ENCODE results near the gene CPNE2.
"Not testable (repeated sequence)": the region's sequence is repeated elsewhere in the genome, so short reads cannot be mapped to it uniquely, and the experiment has no call there.

CPNE2 gene

DNA sequence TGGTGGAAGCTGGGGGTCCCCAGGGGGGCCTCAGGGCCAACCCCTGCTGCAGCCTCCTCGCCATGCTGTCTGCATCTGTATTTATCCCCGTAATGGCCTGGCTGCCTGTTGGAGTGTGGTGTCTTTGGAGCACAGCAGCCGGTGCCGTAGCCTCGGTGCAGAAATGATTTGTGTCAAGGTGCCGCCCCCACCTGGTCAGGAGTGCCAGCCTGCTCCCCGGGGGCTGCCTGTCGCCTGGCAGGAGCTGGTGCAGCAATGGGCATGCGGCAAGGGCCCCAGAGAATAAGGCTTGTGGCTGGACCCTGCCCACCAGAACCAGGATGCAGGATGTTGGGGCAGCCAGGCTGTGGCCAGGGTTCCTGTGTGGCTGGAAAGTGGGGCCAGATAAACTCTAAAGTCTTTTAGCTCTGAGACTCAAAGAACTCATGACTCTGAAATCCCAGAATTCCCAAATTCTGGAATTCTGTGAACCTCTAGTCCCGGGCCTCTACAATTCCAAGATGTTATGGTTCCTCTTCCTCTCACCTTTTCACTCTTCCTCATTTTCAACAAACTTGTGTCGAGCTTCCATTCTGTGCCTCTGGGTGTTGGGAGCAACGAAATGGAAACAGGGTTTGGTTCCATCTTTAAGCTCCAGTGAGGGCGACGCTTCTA lies 5.9 kb downstream of the CPNE2 start:
- no peak for DNase-seq (ENCODE audit: low spot score)

DNA sequence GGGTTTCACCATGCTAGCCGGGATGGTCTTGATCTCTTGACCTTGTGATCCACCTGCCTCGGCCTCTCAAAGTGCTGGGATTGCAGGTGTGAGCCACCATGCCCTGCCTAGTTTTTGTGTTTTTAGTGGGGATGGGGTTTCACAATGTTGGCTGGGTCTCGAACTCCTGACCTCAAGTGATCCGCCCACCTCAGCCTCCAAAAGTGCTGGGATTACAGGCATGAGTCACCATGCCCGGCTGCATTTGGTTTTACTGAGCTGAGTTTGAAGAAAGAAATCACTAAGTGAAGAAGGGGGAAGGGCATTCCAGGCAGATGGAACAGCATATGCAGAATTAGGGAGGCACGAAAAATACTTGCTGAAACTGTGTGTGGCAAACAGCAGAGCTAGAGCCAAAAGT lies 7.6 kb downstream of the CPNE2 start:
- not testable (repeated sequence) for DNase-seq (ENCODE audit: low spot score)

DNA sequence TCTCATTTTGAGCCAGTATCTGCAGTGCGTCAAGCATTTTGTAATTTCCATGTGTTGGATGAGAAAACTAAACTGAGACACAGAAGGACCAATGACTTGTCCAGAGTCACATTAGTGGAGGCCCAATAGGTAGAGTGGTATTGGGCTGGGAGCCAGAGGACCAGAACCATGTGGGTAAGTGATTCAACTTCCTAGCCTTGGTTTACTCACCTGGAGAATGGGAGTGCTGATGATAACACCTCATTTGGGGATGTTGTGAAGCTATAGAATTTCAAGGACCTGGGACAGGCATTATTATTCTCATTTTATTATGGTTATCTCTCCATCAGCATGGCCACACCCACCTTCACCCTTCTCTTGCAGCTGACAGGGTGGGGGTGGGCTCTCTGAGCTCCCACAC lies 8.1 kb downstream of the CPNE2 start:
- no peak for DNase-seq (ENCODE audit: low spot score)

DNA sequence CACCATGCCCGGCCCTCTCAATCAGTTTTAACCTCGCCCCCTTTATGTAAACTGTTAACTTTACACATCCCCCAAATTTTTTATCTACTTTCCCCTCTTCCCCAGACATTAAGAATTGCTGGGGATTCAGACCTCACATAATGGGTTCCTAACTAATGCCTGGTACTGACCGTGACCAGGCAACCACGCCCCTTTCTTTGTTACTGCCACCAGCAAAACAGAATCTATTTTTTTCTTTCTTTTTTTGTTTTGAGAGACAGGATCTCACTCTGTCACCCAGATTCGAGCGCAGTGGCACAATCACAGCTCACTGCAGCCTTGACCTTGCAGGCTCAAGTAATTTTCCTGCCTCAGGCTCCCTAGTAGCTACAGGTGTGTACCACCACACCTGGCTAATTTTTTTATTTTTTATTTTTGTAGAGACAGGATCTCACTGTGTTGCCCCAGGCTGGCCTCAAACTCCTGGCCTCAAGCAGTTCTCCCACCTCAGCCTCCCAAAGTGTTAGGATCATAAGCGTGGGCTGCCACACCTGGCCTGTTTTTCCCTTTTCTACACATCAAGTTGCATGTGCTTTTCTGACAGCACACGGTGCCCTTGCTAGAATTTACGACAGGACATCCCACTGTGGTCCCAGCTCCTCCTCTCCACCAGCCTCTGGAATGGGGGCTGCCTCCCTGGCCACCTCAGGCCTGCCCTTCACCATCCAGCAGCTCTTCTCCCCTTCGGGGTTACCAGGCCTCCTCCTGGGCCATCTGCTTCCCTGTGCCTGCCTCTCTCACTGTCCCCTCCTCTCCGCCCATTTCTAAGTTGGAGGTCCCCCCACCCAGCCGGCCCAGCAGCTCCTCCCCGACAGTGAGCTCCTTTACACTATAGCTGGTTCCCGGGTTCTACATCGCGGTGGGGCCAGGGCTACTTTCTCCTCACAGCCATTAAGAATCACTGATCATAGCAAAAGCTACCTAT lies 10.8 kb downstream of the CPNE2 start:
- DNase-seq (ENCODE audit: low spot score), result no peak

DNA sequence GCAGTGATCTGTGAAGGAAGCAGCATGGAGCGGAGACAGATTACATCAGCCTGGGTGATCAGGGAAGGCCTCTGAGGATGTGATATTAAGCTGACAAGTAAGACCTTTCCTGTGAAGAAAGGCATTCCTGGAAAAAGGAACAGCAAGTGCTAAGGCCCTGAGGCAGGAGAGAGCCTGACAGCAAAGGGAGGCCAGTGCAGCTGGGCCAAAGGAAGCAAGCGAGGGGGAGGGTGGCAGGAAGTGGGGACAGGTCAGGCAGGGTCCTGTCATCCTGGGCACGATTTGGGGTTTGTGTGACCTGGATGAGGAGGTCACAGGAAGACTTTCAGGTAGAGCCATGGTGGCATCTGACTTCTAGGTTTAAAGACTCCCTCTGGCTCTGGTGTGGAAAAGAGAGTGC lies 12.3 kb downstream of the CPNE2 start:
- no peak for DNase-seq (ENCODE audit: low spot score)

DNA sequence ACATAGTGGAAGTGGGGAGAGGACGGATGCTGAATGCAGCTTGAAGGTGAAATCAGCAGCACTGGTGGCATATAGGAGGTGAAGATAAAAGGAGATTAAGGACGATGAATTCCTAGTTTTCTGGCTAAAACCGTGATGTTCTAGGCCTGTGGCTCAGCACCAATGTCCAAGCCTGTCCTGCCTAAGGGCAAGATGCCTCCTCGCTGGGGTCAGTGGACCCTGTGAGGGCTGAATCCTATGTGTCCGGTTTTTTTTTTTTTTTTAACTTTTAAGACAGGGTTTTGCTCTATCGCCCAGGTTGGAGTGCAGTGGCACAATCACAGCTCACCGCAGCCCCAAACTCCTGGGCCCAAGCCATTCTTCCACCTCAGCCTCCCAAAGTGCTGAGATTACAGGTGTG lies 12.8 kb downstream of the CPNE2 start:
- DNase-seq (ENCODE audit: low spot score), result no peak

DNA sequence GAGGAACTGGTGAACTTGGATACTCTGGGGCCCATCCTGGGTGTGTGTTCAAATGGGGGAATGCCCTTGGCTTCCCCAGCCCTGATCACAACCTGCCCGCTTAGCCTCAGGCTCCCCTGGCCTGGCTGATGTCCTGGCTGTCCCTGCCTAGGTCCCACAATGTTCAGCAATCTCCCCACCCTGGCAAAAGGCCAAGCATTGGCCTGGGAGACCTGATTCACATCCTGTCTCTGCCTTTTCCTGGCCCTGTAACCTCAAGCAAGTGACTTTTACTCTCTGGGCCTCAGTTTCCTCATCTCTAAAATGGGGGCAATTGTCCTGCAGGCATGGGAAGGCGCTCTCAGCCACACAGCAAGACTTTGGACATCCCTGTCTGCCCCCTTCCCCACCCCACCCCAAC lies 14.4 kb downstream of the CPNE2 start:
- no peak for DNase-seq (ENCODE audit: low spot score)

DNA sequence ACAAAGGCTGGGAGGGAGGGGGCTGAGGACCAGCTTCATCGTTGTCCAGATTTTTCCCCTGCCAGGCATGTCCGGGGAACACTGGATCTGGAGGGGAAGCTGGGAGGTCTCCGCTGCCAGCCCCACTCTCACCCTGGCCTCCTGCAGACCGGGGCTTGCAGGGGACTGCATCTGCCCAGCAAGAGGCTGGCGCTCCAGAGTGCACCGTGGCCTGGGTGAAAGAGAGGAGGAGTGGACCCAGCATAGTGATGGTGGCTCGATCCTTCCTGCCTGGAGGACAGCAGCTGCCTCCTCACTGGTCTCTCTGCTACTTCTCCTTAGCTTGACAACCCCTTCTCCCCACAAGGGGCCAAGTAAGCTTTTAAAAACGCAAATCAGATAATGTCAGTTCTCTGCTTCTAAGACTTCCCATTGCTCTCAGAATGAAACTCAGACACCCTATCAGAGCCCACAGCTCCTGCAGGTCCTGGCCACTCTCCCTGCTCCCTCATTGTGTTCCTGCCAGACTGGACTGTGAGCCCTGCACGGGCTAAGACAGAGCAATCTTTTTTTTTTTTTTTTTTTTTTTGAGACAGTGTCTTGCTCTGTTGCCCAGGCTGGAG lies 15.0 kb downstream of the CPNE2 start:
- DNase-seq (ENCODE audit: low spot score), result no peak

DNA sequence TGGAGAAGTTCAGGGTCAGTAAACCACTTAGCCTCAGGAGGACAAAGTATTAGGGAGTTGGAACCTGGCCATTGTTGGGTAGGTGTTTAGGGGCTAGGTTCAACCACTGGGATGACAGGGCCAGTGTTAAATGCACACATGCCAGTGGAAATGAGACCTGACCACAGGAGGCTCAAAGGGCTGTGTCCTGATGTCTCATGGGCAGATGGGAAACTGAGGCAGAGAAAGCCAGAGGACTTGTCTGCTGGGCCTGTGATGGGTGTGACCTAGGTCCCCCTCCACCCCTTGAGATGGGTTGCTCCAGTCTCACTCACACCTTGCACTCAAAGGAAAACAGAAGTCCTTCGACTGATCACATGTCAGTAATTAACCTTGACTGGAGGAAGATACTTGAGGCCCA lies 16.0 kb downstream of the CPNE2 start:
- DNase-seq (ENCODE audit: low spot score), result no peak

DNA sequence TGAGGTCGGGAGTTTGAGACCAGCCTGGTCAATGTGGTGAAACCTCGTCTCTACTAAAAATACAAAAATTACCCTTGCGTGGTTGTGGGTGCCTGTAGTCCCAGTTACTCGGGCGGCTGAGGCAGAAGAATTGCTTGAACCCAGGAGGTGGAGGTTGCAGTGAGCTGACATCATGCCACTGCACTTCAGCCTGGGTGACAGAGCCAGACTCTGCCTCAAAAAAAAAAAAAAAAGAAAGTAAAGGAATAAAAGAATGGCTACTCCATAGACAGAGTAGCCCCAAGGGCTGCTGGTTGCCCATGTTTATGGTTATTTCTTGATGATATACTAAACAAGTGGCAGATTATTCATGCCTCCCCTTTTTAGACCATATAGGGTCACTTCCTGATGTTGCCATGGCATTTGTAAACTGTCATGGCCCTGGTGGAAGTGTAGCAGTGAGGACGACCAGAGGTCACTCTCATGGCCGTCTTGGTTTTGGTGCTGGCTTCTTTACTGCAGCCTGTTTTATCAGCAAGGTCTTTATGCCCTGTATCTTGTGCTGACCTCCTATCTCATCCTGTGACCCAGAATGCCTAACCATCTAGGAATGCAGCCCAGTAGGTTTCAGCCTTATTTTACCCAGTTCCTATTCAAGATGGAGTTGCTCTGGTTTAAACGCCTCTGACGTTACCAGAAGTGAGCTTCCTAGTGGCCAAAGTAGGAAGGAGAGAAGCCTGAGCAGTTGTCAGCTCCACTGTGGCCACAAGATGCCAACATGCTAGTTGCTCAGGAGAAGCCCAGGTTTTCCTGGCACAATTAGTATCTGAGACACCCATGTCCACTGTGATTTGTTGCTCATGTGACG lies 17.1 kb downstream of the CPNE2 start:
- not testable (repeated sequence) for DNase-seq (ENCODE audit: low spot score)

DNA sequence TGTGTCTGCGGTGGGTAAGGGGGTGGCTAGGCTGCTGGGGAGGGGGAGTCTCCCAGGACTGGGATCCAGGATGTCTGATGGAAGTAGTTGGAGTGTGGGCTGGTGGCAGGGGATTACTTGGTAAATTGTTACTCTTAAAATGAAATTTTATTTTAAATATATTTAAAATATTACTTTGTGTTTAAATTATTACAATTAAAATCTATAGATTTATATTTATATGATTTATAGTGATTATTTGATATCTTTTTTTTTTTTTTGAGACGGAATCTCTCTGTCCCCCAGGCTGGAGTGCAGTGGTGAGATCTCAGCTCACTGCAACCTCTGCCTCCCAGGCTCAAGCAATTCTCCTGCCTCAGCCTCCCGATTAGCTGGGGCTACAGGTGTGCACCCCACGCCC lies 18.6 kb downstream of the CPNE2 start:
- DNase-seq (ENCODE audit: low spot score), result no peak

DNA sequence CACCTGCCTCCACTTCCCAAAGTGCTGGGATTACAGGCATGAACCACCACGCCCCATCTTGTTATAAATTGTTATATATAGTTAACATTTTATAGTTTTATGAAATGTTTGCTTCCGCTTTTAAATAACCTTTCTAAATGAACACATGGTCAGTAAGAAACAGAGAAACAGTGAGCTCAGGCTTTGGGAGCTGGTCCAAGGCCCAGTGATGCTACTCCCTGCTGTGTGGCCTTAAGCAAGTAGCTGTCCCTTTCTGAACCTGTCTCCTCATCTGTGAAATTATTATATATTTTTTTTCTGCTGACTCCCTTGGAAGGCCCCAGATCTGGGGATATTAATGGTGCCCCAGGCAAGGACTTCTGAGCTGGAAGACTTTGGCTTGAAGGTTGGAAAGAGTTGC lies 19.0 kb downstream of the CPNE2 start:
- no peak for DNase-seq (ENCODE audit: low spot score)

DNA sequence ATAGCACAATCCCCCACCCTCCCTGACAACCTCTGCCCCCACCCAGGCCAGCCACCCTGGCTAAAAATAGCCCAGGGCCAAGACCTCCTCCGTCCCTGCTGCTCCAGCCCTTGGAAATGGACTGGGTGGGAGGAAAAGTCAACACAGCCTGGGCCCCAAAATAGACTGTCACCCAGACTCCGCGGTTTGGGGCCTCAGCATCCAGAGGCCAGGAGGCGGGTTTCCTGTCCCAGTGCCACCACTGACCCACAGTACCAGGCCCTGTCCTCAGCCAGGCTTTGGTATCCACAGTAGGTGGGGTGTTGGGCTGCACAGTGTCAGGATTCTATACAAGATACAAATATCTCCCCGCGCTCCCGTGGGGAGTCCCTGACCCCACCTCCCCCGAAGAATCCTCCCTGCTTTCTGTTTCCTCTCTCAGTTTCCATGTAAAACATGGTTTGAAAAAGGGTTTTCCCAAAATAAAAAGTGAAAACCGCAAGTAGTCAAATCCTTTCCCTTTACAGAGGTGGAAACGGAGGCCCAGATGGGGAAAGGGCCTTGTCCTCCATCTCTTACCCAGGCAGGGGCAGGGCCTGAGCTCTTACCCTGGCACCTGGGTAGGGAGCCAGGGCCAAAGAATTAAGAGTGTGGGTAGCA lies 20.1 kb downstream of the CPNE2 start:
- DNase-seq (ENCODE audit: low spot score), result no peak

DNA sequence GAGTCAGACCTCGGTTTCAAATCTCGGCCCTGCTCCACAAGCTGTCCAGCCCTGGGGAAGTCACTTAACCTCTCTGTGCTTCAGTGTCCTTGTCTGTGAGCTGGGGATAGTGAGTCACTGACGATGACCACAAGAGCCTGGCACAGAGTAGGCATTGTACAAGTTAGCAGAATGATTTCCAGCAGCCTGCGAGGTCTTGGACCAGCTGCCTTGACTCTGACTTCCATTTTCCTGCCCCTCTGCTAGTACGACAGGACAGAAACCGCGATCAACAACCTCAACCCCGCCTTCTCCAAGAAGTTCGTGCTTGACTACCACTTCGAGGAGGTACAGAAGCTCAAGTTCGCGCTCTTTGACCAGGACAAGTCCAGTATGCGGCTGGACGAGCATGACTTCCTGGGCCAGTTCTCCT lies 20.7 kb downstream of the CPNE2 start:
- no peak for DNase-seq (ENCODE audit: low spot score)

DNA sequence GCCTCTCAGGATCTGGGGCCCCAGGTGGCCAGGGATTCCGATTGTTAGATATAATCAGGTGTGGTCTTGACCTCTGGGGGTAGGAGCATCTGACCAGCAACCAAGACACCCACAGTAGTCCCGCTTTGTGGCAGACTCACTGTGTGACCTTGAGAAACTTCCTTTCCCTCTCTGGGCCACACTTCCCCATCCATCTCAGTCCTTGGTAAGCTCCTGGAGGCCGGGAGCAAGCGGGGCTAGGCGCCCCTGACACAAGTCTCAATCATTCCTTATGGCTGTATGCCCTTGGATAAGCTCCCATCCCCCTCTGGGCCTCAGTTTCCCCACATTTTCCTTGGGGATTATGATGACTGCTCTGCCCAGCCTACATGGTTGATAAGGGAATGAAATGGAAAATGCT lies 21.3 kb downstream of the CPNE2 start:
- DNase-seq (ENCODE audit: low spot score), result no peak

DNA sequence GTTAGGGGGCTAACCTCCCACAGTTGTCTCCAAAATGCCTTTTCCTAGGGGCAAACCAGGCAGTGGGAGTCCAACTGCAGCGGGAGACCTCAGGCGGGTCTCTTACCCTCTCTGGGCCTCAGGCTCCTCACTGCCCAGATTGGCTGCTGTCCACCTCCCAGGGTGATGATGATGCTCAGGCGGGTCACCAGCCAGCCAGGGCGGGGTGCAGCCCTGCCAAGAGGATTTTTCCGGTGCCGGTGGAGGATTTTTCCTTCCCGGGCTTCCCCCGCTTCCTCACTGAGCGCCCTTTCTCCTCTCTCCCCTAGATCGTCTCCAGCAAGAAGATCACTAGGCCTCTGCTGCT lies 22.8 kb downstream of the CPNE2 start:
- no peak for DNase-seq (ENCODE audit: low spot score)

DNA sequence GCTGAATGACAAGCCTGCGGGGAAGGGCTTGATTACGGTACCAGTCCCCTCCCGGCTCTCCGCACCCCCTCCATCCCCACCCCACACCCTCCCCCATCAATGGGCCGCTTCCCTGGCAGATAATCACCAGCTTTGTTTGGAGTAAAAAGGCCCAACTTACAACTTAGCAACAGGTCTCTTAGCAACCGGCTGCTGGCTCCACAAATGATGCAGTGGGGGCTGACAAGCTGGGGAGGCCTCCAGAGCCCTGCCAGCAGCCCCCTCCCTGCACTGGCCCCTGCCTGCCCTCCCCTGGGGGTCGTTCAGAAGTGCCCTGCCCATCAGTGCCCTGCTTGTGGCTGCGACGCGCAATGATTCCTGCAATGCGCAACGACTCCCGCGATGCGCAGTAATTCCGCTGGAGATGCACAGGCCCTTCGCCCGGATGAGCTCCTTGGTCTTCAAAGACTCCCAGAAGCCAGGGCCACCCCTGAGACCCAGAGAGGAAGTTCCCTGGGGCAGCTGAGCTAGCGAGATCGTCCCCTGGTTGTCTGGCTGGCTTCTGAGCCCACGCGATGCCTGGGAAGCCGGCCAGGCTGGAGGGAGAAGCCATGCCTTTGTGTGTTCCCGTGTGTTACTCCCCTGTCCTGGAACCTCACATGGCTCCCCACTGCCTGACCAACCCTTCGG lies 23.3 kb downstream of the CPNE2 start:
- DNase-seq (ENCODE audit: low spot score), result no peak

DNA sequence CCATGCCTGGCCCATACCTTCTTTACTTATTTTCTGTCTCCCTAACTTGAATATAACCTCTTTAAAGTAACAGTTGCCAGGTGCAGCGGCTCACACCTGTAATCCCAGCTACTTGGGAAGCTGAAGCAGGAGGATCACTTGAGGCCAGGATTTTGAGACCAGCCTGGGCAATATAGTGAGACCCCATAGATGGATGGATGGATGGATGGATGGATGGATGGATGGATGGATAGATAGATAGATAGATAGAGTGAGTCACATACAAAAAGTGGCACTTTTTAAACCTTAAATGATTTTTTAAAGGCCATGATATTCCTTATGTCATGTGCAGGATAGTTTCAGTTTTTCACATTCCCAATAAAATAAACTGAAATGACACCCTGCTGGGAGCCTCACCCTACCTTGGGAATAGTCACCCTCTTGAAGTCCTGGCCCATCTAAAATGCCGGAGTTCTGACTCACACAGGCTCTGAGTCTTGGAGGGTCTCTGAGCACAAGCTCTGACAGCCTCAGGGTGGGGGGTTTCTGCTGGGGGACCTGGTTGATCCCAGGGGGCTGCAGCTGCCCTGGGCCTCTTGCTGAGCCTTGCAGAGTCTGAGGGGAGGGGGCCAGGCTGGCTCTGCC lies 26.2 kb downstream of the CPNE2 start:
- no peak for DNase-seq (ENCODE audit: low spot score)

DNA sequence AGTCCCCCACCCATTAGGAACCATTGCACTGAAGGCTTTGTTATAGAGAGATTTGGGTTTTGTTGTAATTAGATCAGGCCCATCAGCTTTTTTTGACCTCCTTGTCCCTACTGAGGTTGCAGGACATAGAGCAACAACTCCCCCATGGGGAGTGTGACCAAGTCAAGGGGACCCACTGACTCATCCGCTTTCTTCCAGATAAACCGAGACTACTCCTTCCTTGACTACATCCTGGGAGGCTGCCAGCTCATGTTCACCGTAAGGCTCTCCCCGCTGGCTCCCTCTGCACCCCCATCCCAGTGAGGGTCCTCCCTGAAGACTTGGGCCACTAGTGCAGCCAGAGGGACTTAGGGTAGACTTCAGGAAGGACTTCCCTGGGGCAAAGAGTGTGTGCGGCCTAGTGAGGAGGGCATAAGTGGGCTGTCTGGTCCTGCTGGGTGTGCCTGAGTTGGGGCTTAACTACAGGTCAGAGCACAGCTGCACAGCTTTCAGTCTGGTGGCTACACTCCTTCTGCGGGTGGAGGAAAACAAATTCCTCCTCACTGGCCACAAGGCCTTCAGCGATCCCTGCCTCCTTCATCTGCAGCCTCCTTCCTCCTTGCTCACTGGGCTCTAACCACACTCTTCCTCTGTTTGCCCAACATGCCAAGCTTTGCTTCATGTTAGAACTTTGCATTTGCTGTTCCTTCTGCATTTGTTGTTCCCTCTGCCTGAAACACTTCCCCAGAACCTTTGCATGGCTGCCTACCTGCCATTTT lies 31.0 kb downstream of the CPNE2 start:
- DNase-seq (ENCODE audit: low spot score), result no peak
